BE2C (cell line): ENCODE measurements around the gene C1QTNF3.
"Not testable (repeated sequence)": the region's sequence is repeated elsewhere in the genome, so short reads cannot be mapped to it uniquely, and the experiment has no call there.

Experiments used
- DNase-seq: peaks from one replicate; pipeline ENCODE4 v3.0.0-alpha.2; 2020
- H3K27me3 ChIP-seq: fragments of 250-450 bp; sonication (Bioruptor Pico); 2 replicates; pipeline ENCODE4 v1.5.1; 2020; ENCODE audit warnings: mild to moderate bottlenecking
- H3K36me3 ChIP-seq: fragments of 250-450 bp; sonication (Bioruptor Pico); 2 replicates; pipeline ENCODE4 v1.5.1; 2020; ENCODE audit warnings: mild to moderate bottlenecking
- H3K4me1 ChIP-seq: fragments of 250-450 bp; sonication (Bioruptor Pico); 2 replicates; pipeline ENCODE4 v1.5.1; 2020
- H3K4me3 ChIP-seq: 2 replicates; pipeline ENCODE4 v1.5.1; 2011; ENCODE audit warnings: low read depth, low read length
- H3K9me3 ChIP-seq: fragments of 250-450 bp; sonication (Bioruptor Pico); 2 replicates; pipeline ENCODE4 v1.5.1; 2020
- TF ChIP-seq, protein P1 (sequence below): IDR thresholded peaks from 2 replicates; pipeline ENCODE4 v1.5.1; 2012; ENCODE audit warnings: mild to moderate bottlenecking, low read depth, low read length

C1QTNF3 gene

DNA sequence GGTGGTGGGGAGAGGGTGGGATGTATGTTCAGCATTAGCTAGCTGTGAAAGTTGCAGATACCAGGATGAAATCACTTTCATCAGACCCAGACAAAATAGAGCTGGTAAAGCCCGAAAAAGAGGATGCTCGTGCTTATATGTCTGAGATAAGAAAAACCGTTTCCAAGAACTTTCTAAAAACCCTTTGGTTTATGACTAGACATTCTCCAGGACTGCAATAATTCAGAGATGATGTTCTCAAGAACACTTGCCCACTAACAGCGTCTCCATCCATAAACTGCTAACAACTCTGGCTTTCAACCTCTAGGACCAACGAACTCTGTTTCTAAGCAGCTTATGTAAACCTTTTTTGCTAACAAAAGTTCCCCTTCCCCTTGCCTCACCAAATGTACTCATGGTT lies 26.8 kb downstream of the C1QTNF3 start:
- H3K27me3 ChIP-seq = no peaks in the 10 kb centered on the region; the same call in 1 of the 2 replicates
- DNase-seq = no peak
- H3K4me1 ChIP-seq = no peaks in the 10 kb centered on the region
- no peaks in the 10 kb centered on the region for H3K36me3 ChIP-seq
- TF ChIP-seq, protein P1, sequence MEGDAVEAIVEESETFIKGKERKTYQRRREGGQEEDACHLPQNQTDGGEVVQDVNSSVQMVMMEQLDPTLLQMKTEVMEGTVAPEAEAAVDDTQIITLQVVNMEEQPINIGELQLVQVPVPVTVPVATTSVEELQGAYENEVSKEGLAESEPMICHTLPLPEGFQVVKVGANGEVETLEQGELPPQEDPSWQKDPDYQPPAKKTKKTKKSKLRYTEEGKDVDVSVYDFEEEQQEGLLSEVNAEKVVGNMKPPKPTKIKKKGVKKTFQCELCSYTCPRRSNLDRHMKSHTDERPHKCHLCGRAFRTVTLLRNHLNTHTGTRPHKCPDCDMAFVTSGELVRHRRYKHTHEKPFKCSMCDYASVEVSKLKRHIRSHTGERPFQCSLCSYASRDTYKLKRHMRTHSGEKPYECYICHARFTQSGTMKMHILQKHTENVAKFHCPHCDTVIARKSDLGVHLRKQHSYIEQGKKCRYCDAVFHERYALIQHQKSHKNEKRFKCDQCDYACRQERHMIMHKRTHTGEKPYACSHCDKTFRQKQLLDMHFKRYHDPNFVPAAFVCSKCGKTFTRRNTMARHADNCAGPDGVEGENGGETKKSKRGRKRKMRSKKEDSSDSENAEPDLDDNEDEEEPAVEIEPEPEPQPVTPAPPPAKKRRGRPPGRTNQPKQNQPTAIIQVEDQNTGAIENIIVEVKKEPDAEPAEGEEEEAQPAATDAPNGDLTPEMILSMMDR = no peak
- H3K9me3 ChIP-seq = no peaks in the 10 kb centered on the region
- H3K4me3 ChIP-seq = no peak overlapping the region

DNA sequence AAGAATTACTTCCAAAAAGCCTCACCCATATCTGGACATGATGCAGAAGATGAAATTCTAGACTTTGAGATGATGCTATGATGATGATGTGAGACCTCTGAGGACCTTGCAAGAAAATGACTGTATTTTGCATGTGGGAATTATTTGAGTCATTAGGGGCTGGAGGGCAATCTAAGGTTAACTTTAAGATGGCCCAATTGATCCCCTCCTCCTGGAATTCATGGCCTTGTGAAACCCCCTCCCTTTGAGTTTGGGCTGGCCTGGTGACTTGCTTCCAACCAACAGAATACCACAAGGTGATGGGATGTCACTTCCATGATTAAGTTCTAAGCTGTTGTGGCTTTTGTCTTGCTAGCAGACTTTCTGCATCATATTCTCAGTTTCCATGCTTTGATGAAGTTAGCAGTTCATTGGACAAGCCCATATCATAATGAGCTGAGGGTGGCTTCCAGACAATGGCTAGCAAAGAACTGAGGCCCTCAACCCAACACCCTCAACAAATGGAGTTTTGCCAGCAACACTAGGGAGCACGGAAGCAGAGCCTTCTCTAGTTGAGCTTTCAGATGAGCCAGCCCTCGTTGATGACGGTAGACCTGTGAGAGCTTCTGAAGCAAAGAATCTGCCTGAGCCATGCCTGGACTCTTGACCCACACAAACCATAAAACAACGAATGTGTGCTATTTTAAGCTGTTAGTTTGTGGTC lies 27.7 kb downstream of the C1QTNF3 start:
- H3K4me3 ChIP-seq = no peak overlapping the region
- H3K4me1 ChIP-seq = no peaks in the 10 kb centered on the region
- H3K27me3 ChIP-seq = no peaks in the 10 kb centered on the region; the same call in 1 of the 2 replicates
- no peak for DNase-seq
- H3K9me3 ChIP-seq = no peaks in the 10 kb centered on the region
- no peaks in the 10 kb centered on the region for H3K36me3 ChIP-seq
- TF ChIP-seq, protein P1 = no peak

DNA sequence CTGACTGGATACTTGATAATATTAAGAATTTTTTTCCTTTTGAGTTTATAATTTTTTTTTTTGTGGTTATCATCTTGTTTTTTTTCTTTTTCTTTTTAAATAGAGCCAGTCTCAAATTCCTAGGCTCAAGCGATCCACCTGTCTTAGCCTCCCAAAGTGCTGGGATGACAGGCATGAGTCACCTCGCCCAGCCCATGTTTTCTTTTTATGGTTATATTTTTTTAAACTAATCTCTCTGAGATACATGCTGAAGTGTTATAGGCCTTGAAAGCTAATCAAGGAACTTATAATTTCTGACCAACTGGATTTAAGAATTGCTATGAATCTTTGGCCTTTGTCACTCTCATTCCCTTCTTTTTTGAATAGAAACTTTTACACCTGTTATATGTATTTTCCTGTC lies 28.4 kb downstream of the C1QTNF3 start:
- no peaks in the 10 kb centered on the region; the same call in 1 of the 2 replicates for H3K27me3 ChIP-seq
- TF ChIP-seq, protein P1 = no peak
- no peaks in the 10 kb centered on the region for H3K36me3 ChIP-seq
- no peaks in the 10 kb centered on the region for H3K4me1 ChIP-seq
- H3K9me3 ChIP-seq = no peaks in the 10 kb centered on the region
- no peak overlapping the region for H3K4me3 ChIP-seq
- no peak for DNase-seq

DNA sequence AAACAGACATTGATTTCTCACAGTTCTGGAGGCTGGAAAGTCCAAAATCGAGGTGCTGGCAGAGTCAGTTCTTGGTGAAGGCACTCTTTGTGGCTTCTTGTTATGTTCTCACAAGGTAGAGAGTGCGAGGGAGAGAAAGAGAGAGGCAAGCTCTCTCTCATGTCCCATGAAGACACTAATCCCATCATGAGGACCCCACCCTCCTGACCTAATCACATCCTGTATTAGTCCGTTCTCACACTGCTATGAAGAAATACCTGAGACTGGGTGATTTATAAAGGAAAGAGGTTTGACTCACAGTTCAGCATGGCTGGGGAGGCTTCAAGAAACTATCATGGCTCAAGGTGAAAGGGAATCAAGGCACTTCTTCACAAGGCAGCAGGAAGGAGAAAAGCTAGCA lies 29.5 kb downstream of the C1QTNF3 start:
- TF ChIP-seq, protein P1 = no peak
- no peaks in the 10 kb centered on the region for H3K4me1 ChIP-seq

DNA sequence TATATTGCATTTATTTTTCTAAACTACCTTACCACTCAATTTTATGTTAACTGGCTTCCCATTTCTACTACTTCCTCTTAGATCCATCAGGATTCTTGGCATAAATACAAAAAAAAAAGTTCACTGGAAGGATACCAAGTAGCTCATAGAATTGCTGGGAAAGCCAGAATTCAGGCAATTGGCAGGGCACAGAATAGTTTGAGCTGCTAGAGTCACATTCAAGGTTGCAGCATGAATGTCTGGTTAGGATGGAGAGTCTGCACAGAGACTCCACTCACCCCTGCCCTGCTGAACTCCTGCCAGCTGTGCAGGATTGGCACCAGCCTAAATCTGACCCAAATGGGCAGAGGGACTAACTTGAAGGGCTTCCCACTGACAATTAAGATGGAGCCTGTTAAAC lies 30.2 kb downstream of the C1QTNF3 start:
- no peaks in the 10 kb centered on the region for H3K36me3 ChIP-seq
- DNase-seq = no peak
- H3K9me3 ChIP-seq = no peaks in the 10 kb centered on the region
- no peaks in the 10 kb centered on the region; the same call in 1 of the 2 replicates for H3K27me3 ChIP-seq
- no peak overlapping the region for H3K4me3 ChIP-seq
- TF ChIP-seq, protein P1 = no peak
- no peaks in the 10 kb centered on the region for H3K4me1 ChIP-seq

More for the DNA sequence above, 29.5 kb downstream of the C1QTNF3 start:
- no peaks in the 10 kb centered on the region; the same call in 1 of the 2 replicates for H3K27me3 ChIP-seq
- H3K9me3 ChIP-seq = no peaks in the 10 kb centered on the region
- H3K4me3 ChIP-seq = no peak overlapping the region
- H3K36me3 ChIP-seq = no peaks in the 10 kb centered on the region
- no peak for DNase-seq

DNA sequence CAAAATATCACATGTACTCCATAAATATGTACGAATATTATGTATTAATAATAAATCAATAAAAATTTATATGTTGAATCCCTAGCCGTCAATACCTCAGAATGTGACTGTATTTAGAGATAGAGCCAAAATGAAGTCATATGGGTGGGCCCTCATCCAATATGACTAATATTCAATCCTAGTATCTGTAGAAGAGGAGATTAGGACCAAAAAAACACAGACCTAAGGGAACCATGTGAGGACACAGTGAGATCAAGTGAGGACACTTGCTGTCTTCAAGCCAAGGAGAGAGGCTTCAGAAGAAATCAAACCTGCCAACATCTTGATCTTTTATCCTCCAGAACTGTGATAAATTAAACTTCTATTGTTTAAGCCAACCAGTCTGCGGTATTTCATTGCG lies 31.5 kb downstream of the C1QTNF3 start:
- TF ChIP-seq, protein P1 = no peak
- H3K4me1 ChIP-seq = no peaks in the 10 kb centered on the region
- no peak for DNase-seq
- H3K4me3 ChIP-seq = no peak overlapping the region
- H3K36me3 ChIP-seq = no peaks in the 10 kb centered on the region
- H3K27me3 ChIP-seq = no peaks in the 10 kb centered on the region; the same call in 1 of the 2 replicates
- no peaks in the 10 kb centered on the region for H3K9me3 ChIP-seq

DNA sequence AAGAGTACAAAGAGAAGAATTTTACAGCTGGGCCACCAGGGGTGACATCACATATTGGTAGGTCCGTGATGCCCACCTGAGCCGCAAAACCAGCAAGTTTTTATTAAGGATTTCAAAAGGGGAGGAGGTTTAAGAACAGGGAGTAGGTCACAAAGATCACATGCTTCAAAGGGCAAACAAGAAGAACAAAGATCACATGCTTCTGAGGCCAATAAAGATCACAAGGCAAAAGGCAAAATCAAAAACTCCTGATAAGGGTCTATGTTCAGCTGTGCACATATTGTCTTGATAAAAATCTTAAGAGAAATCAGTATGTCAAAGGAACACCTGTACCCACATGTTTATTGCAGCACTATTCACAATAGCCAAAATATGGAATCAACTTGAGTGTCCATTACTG lies 32.9 kb downstream of the C1QTNF3 start:
- H3K36me3 ChIP-seq, H3K4me3 ChIP-seq, H3K4me1 ChIP-seq, H3K9me3 ChIP-seq, H3K27me3 ChIP-seq, DNase-seq: not testable (repeated sequence)
